H1 (cell line): ENCODE measurements around the gene USP37. TPM values are rescaled to one million over a fixed set of nuclear protein-coding genes. Genes with fewer than 3 reads are reported as not detected.

ENCODE experiments used
- CTCF ChIA-PET: fragments of 300-600 bp; sonication (Branson Sonifier 250); formaldehyde crosslinking; loops from one replicate; lab custom pipeline; 2021; ENCODE audit not compliant: partially characterized antibody; lab: Charles Lee
- POLR2A ChIA-PET: fragments of 300-600 bp; sonication (Branson Sonifier 250); formaldehyde crosslinking; loops from one replicate; lab custom pipeline; 2021; ENCODE audit warnings: inconsistent platforms; ENCODE audit not compliant: partially characterized antibody; lab: Charles Lee
- DNase-seq, 2 experiments: peaks; one replicate each; pipeline versions ENCODE4 v3.0.0 to v3.0.0-alpha.2; 2010 to 2022; ENCODE audit warnings: low spot score in 2 of 2, low read depth in 1 of 2, mixed read lengths in 1 of 2
- FAIRE-seq: peaks from 2 replicates; lab custom pipeline; 2011; peaks lifted over from hg19 to GRCh38; lab: Jason Lieb, UNC
- H2AFZ ChIP-seq: 2 replicates; pipeline ENCODE4 v1.8.1; 2012; ENCODE audit warnings: low read length, inconsistent platforms
- H2AK5ac ChIP-seq: 2 replicates; pipeline ENCODE4 v1.6.1; 2013; ENCODE audit warnings: low read depth, low read length
- H2BK120ac ChIP-seq: replicated peaks from 2 replicates; pipeline ENCODE3; 2013; ENCODE audit warnings: low read depth, low read length, inconsistent platforms
- H2BK12ac ChIP-seq: 2 replicates; pipeline ENCODE4 v1.6.1; 2013; ENCODE audit warnings: low read depth, low read length
- H2BK15ac ChIP-seq: 2 replicates; pipeline ENCODE4 v1.6.1; 2013; ENCODE audit warnings: low read length
- H2BK20ac ChIP-seq: 2 replicates; pipeline ENCODE4 v1.6.1; 2013; ENCODE audit warnings: low read length
- H2BK5ac ChIP-seq: 2 replicates; pipeline ENCODE4 v1.6.1; 2013; ENCODE audit warnings: low read depth, low read length
- H3K14ac ChIP-seq: 2 replicates; pipeline ENCODE4 v1.6.1; 2013; ENCODE audit warnings: inconsistent platforms; ENCODE audit not compliant: insufficient read length
- H3K18ac ChIP-seq: 2 replicates; pipeline ENCODE4 v1.6.1; 2013; ENCODE audit warnings: low read length; ENCODE audit errors: extremely low read depth
- H3K23ac ChIP-seq: 2 replicates; pipeline ENCODE4 v1.6.1; 2013; ENCODE audit warnings: inconsistent platforms; ENCODE audit not compliant: insufficient read length
- H3K23me2 ChIP-seq: 2 replicates; pipeline ENCODE4 v1.6.1; 2013; ENCODE audit warnings: low read depth, low read length
- H3K27ac ChIP-seq: 2 replicates; pipeline ENCODE4 v1.6.1; 2011; ENCODE audit warnings: low read depth, low read length, inconsistent platforms
- H3K27me3 ChIP-seq, 4 experiments: replicated peaks in 1 of 4; 1 replicate in 1 of 4; 2 replicates in 3 of 4; pipeline versions ENCODE4 v1.6.1 to v1.8.1; 2011 to 2013; ENCODE audit warnings: low read length in 3 of 4, mild to moderate bottlenecking in 3 of 4, inconsistent platforms in 2 of 4, mixed read lengths in 2 of 4, moderate library complexity in 1 of 4; ENCODE audit not compliant: control insufficient read depth in 3 of 4, insufficient read depth in 3 of 4; ENCODE audit errors: extremely low read depth in 1 of 4
- H3K36me3 ChIP-seq, 4 experiments: 2 replicates each; pipeline versions ENCODE4 v1.6.1 to v1.8.1; 2011 to 2013; ENCODE audit warnings: mild to moderate bottlenecking in 4 of 4, low read length in 3 of 4, moderate library complexity in 2 of 4, control low read depth in 1 of 4, inconsistent platforms in 1 of 4; ENCODE audit not compliant: insufficient read depth in 4 of 4, control insufficient read depth in 2 of 4
- H3K4ac ChIP-seq: replicated peaks from 2 replicates; pipeline ENCODE3; 2013; ENCODE audit warnings: low read length, low read depth, mixed read lengths, inconsistent platforms; ENCODE audit not compliant: insufficient read length
- H3K4me1 ChIP-seq, 4 experiments: replicated peaks in 1 of 4; 1 replicate in 1 of 4; 2 replicates in 3 of 4; pipeline versions ENCODE4 v1.6.1 to v1.8.1; 2011 to 2013; ENCODE audit warnings: low read length in 3 of 4, inconsistent platforms in 2 of 4, mixed read lengths in 1 of 4; ENCODE audit not compliant: insufficient read depth in 4 of 4, control insufficient read depth in 3 of 4
- H3K4me2 ChIP-seq, 2 experiments: 2 replicates each; pipeline versions ENCODE4 v1.6.1 to v1.8.1; 2011 to 2013; ENCODE audit warnings: low read depth in 2 of 2, low read length in 2 of 2, control low read depth in 1 of 2, inconsistent platforms in 1 of 2, mild to moderate bottlenecking in 1 of 2; ENCODE audit not compliant: insufficient read depth in 1 of 2
- H3K4me3 ChIP-seq, 4 experiments: fragments of 200-600, 300-600 bp in 1 of 4; sonication (generic), shearing (Covaris generic), sonication (Bioruptor Twin) in 1 of 4; 2 replicates each; pipeline versions ENCODE4 v1.5.1 to v1.8.1; 2011 to 2016; ENCODE audit warnings: low read length in 4 of 4, low read depth in 3 of 4, control low read depth in 2 of 4, inconsistent platforms in 2 of 4, mild to moderate bottlenecking in 2 of 4, mixed read lengths in 1 of 4, moderate library complexity in 1 of 4; ENCODE audit not compliant: insufficient read depth in 2 of 4; ENCODE audit errors: extremely low read depth in 1 of 4
- H3K56ac ChIP-seq: replicated peaks from 2 replicates; pipeline ENCODE3; 2013; ENCODE audit warnings: low read depth, mild to moderate bottlenecking, mixed read lengths, low read length, inconsistent platforms; ENCODE audit not compliant: insufficient read length
- H3K79me1 ChIP-seq: 2 replicates; pipeline ENCODE4 v1.6.1; 2013; ENCODE audit warnings: low read depth, low read length, control low read depth
- H3K79me2 ChIP-seq, 2 experiments: 2 replicates each; pipeline versions ENCODE4 v1.6.1 to v1.8.1; 2012 to 2013; ENCODE audit warnings: low read length in 2 of 2, mild to moderate bottlenecking in 2 of 2, inconsistent platforms in 1 of 2; ENCODE audit not compliant: insufficient read depth in 2 of 2, control insufficient read depth in 1 of 2
- H3K9ac ChIP-seq, 4 experiments: replicated peaks in 1 of 4; 1 replicate in 1 of 4; 2 replicates in 3 of 4; pipeline versions ENCODE4 v1.6.1 to v1.8.1; 2011 to 2013; ENCODE audit warnings: low read depth in 3 of 4, low read length in 3 of 4, control low read depth in 2 of 4, mild to moderate bottlenecking in 2 of 4, moderate library complexity in 2 of 4, inconsistent platforms in 1 of 4; ENCODE audit errors: extremely low read depth in 1 of 4
- H3K9me3 ChIP-seq, 2 experiments: 2 replicates each; pipeline versions ENCODE4 v1.6.1 to v1.8.1; 2012 to 2013; ENCODE audit warnings: mild to moderate bottlenecking in 2 of 2, moderate library complexity in 2 of 2, control low read depth in 1 of 2, inconsistent platforms in 1 of 2, low read depth in 1 of 2, low read length in 1 of 2, mixed read lengths in 1 of 2; ENCODE audit not compliant: insufficient read depth in 2 of 2
- H4K20me1 ChIP-seq, 2 experiments: replicated peaks in 1 of 2; 2 replicates each; pipeline versions ENCODE3 to v1.8.1; 2011 to 2013; ENCODE audit warnings: inconsistent platforms in 2 of 2, low read length in 2 of 2, mild to moderate bottlenecking in 1 of 2; ENCODE audit not compliant: insufficient read depth in 2 of 2, control insufficient read depth in 1 of 2
- H4K5ac ChIP-seq: 2 replicates; pipeline ENCODE4 v1.6.1; 2013; ENCODE audit warnings: low read length, low read depth, mixed read lengths, inconsistent platforms; ENCODE audit not compliant: insufficient read length
- H4K8ac ChIP-seq: 2 replicates; pipeline ENCODE4 v1.8.0; 2013; ENCODE audit warnings: mild to moderate bottlenecking, moderate library complexity, low read length, inconsistent platforms; ENCODE audit not compliant: insufficient read depth; ENCODE audit errors: extremely low read depth
- H4K91ac ChIP-seq: replicated peaks from 2 replicates; pipeline ENCODE3; 2013; ENCODE audit warnings: low read length, mixed read lengths, inconsistent platforms; ENCODE audit not compliant: insufficient read length
- BCL11A ChIP-seq, 2 experiments: IDR thresholded peaks; one replicate each; pipeline ENCODE4 v1.6.1; 2011; ENCODE audit warnings: low read depth in 2 of 2, low read length in 2 of 2, mild to moderate bottlenecking in 2 of 2
- CBX8 ChIP-seq: fragments of 300-800, 300-1000 bp; sonication (generic); IDR thresholded peaks from 2 replicates; pipeline ENCODE4 v1.7.1; 2016; ENCODE audit warnings: low read depth, low read length, borderline replicate concordance
- CHD2 ChIP-seq: IDR thresholded peaks from 2 replicates; pipeline ENCODE4 v1.6.1; 2012; ENCODE audit warnings: low read length, improper control_type of control experiment
- E2F6 ChIP-seq: IDR thresholded peaks from 2 replicates; pipeline ENCODE4 v1.6.1; 2012; ENCODE audit warnings: inconsistent platforms
- HDAC6 ChIP-seq: IDR thresholded peaks from one replicate; pipeline ENCODE4 v1.7.1; 2012; ENCODE audit warnings: low read depth, mild to moderate bottlenecking, inconsistent platforms, low read length, moderate library complexity
- JUND ChIP-seq: IDR thresholded peaks from 2 replicates; pipeline ENCODE4 v1.6.1; 2011; ENCODE audit warnings: mild to moderate bottlenecking, improper control_type of control experiment, low read length
- KDM1A ChIP-seq: fragments of 200-600, 300-600 bp; sonication (generic); IDR thresholded peaks from 2 replicates; pipeline ENCODE4 v1.7.1; 2016; ENCODE audit warnings: mild to moderate bottlenecking, low read length, borderline replicate concordance
- POLR2A ChIP-seq, 2 experiments: IDR thresholded peaks; 1 replicate in 1 of 2; 2 replicates in 1 of 2; pipeline ENCODE4 v1.6.1; 2011; ENCODE audit warnings: low read depth in 2 of 2, low read length in 2 of 2, mild to moderate bottlenecking in 2 of 2; ENCODE audit errors: control extremely low read depth in 1 of 2
- SAP30 ChIP-seq: fragments of 300-600 bp; sonication (generic); IDR thresholded peaks from 2 replicates; pipeline ENCODE4 v1.7.1; 2012; ENCODE audit warnings: low read length, moderate library complexity, mild to moderate bottlenecking, inconsistent platforms; ENCODE audit not compliant: insufficient read depth, insufficient replicate concordance
- SP2 ChIP-seq: IDR thresholded peaks from 2 replicates; pipeline ENCODE4 v1.6.1; 2012; ENCODE audit warnings: mild to moderate bottlenecking, low read length, inconsistent platforms
- SUZ12 ChIP-seq: fragments of 200-600 bp; sonication (generic); IDR thresholded peaks from 2 replicates; pipeline ENCODE4 v1.6.1; 2012; ENCODE audit warnings: mild to moderate bottlenecking, inconsistent platforms, low read length, moderate library complexity, mixed read lengths
- TCF12 ChIP-seq: IDR thresholded peaks from 2 replicates; pipeline ENCODE4 v1.6.1; 2011; ENCODE audit warnings: low read depth, mild to moderate bottlenecking, low read length
- ZNF274 ChIP-seq: IDR thresholded peaks from 2 replicates; pipeline ENCODE4 v1.7.0; 2012; ENCODE audit warnings: low read length, borderline replicate concordance; ENCODE audit errors: extremely low read depth
- WGBS, 2 experiments: shearing (Covaris generic) in 1 of 2; methylation state at CpG; one replicate each; pipeline versions ENCODE4 v1.1.6 to v1.1.7; 2013 to 2015; ENCODE audit warnings: low lambda C conversion rate in 2 of 2, mixed read lengths in 2 of 2, inconsistent platforms in 1 of 2, low coverage in 1 of 2, missing lambda C conversion rate in 1 of 2; ENCODE audit not compliant: insufficient replicate concordance in 2 of 2, insufficient coverage in 1 of 2, insufficient read length in 1 of 2; ENCODE audit errors: extremely low coverage in 1 of 2, missing lambda C conversion rate in 1 of 2; 5-methylcytosine and 5-hydroxymethylcytosine counted together
- polyA plus RNA-seq, 7 experiments: library from polyadenylated mRNA; depleted of rRNA in 3 of 7; stranded (reverse) in 5 of 7; unstranded in 2 of 7; fragments of >200 nt in 5 of 7; fragments of 200-250 nt in 2 of 7; gene quantifications; 1 replicate in 5 of 7; 2 replicates in 1 of 7; 4 replicates in 1 of 7; pipeline versions ENCODE4 v1.2.1 to v1.2.3, GENCODE V29; 2011 to 2013; ENCODE audit warnings: missing spikeins in 2 of 7, mixed read lengths in 2 of 7
- total RNA-seq: library from RNA; stranded (reverse); fragmentation: NEBNext Ultra II Directional; extraction: Animal tissue kit (Norgen Biotek cat#: 25700); gene quantifications from 2 replicates; pipeline ENCODE4 v1.2.1, GENCODE V29; 2021

USP37 gene
- total and polyA plus RNA-seq, 2 of the 8 experiments (the other 6 are each of a cell fraction or from before 2014, with no cell fraction given): 3.8 to 29.1 TPM

GRCh38 chr2:218402911-218403411, 165.2 kb downstream of the USP37 start:
- H3K9ac ChIP-seq: 0 out of 7 replicates have a peak overlapping the region, but pooled peaks of 1 of the 4 experiments have one; percentile 6
- H3K4me1 ChIP-seq: peaks cover 12 to 36% (median 27%) of the 10 kb centered on the region in 4 experiments
- peaks cover 15% of the 10 kb centered on the region for H3K23me2 ChIP-seq
- no peak overlapping the region for H3K27ac ChIP-seq
- H3K23ac ChIP-seq: no peak overlapping the region
- H2BK15ac ChIP-seq: no peak overlapping the region
- H3K4ac ChIP-seq: no peak overlapping the region
- H3K14ac ChIP-seq: no peak overlapping the region
- H2BK20ac ChIP-seq: no peak overlapping the region
- no peak overlapping the region for H2BK120ac ChIP-seq
- no peak for FAIRE-seq
- WGBS, 2 experiments: 91% methylated on average over 23 of the region's 26 CpGs; no CpG with 5 or more reads in 1 of the 2 experiments
- ChIA-PET CTCF (interaction anchor here (1.4 to 1.5 kb wide), 2 partner anchors 13 to 101 kb away, joined by 3 to 4 read pairs; no protein-coding TSS in a partner anchor), POLR2A (interaction anchor here (4.5 to 5.5 kb wide), 2 partner anchors 7 to 132 kb away, joined by 16 to 35 read pairs; partner anchors contain the start of genes AAMP and PNKD)
- H2BK12ac ChIP-seq: no peak overlapping the region
- H3K9me3 ChIP-seq: no peaks in the 10 kb centered on the region
- no peak overlapping the region for H4K91ac ChIP-seq
- H3K56ac ChIP-seq: no peak overlapping the region
- H3K79me1 ChIP-seq: no peaks in the 10 kb centered on the region
- H4K8ac ChIP-seq: no peak overlapping the region
- peaks cover 0 to 11% (median 4%) of the 10 kb centered on the region in 4 experiments; a peak in 2 of 8 replicates for H3K36me3 ChIP-seq
- H2BK5ac ChIP-seq: no peak overlapping the region
- no peak overlapping the region for H4K5ac ChIP-seq
- H3K4me2 ChIP-seq: no peak overlapping the region
- no peak overlapping the region for H2AFZ ChIP-seq
- peaks cover 8 to 16% (median 16%) of the 10 kb centered on the region in 4 experiments for H3K27me3 ChIP-seq
- H2AK5ac ChIP-seq: no peak overlapping the region
- H4K20me1 ChIP-seq: peaks cover 0 to 2% of the 10 kb centered on the region in 2 experiments
- no peak for DNase-seq
- no peaks in the 10 kb centered on the region for H3K79me2 ChIP-seq
- H3K4me3 ChIP-seq: no peak overlapping the region
- H3K18ac ChIP-seq: no peak overlapping the region
- TF ChIP-seq POLR2A (IDR thresholded peaks at IDR 0.05; ENCODE audit: control extremely low read depth in 1 of 2, low read depth in 2 of 2, low read length in 2 of 2): no peak
- TF ChIP-seq KDM1A: no peak
- no peak for TF ChIP-seq BCL11A (IDR thresholded peaks at IDR 0.05; ENCODE audit: low read depth in 2 of 2, low read length in 2 of 2)
- no peak for TF ChIP-seq SP2
- TF ChIP-seq CHD2: no peak
- TF ChIP-seq CBX8: no peak
- no peak for TF ChIP-seq JUND
- TF ChIP-seq HDAC6: no peak
- no peak for TF ChIP-seq ZNF274
- no peak for TF ChIP-seq SUZ12
- no peak for TF ChIP-seq SAP30
- TF ChIP-seq TCF12: no peak
- TF ChIP-seq E2F6: no peak
